ENCODE data around the gene MAP4K2.

The MAP4K2 gene

DNA sequence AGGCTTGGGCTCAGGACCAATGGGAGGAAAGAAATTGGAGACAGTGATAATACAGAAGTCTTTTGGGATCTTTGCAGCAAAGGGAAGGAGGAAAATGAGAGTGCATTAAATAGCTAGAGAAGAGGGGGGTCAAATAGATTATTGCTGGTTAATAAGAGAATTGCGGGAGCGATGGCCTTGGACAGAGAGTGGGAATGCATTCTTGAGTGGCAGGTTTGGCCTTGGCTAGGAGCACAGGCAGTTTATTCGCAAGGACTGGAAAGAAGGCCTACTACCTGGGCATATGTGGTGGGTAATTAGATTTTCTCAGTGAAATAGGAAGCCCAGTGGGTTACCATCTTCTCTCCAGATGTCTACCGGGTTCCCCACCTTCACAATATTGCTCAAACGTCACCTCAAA lies 10.8 kb upstream of the MAP4K2 start:
- no peak for DNase-seq (ENCODE audit: low read depth, low spot score)

DNA sequence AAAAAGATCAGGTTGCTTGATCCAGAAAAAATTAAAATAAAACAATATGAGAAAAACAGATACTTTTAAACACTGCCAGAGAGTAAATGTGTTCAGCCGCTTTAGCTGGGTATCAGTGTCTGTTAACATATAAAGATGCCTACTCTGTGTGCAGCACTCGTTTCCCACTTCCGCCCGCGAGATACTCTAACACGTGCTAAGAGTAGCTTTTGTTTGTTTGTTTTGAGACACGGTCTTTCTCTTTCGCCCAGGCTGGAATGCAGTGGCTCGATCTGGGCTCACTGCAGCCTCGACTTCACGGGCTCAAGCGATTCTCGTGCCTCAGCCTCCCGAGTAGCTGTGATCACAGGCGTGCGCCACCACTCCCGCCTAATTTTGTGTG lies 7.9 kb upstream of the MAP4K2 start:
- DNase-seq (ENCODE audit: low read depth, low spot score), result no peak

DNA sequence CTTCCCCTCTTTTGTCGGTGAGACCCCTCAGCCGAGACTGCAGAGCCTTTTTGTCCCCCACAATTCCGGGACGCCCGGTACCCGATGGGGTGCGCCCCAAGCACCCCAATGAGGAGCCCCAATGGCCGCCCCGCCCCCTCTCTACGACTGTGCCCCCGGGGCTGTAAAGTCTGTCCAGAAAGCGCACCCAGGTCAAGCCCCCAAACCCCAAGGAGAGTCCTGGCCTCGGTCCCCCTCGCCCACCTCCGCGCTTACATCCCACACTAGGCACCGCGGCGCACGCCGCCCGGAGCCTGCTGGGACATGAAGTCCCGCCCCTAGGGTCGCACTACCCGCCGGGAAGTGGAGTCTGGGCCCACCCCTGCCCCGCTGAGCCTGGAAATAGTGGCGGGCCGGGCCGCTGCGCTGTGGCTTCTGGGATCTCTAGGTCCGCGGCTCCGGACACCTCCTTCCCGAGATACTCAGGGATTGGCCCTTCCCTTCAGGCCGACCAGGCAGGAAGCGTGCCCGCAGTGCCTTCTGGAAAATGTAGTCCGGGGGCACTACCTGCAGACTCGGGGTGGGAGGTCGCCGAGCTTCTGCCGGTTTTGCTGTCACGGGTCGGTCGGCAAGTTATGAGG lies 7.4 kb upstream of the MAP4K2 start, which contains the start of gene MEN1:
TSS of gene MEN1 (minus strand) at position 281 of the 620 bp plus-strand sequence. CDS start 442 bp downstream, outside the sequence.
- peak; percentile 85 for DNase-seq (ENCODE audit: low read depth, low spot score)

DNA sequence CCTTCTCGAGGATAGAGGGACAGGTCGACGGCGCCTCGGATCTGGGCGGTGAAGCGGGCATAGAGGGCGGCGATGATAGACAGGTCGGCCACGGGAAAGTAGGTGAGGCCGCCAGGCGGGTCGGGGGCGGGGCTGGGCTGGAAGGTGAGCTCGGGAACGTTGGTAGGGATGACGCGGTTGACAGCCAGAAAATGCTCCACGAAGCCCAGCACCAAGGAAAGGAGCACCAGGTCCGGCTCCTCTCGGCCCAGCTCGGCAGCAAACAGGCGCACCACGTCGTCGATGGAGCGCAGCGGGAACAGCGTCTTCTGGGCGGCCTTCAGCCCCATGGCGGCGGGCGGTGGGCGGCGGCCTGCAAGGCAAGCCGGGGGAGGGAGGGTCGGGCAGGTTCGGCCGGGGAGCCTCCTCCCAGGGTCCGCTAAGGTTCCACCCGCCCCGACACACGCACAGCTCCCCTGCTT lies 6.8 kb upstream of the MAP4K2 start:
- no peak for DNase-seq (ENCODE audit: low read depth, low spot score)

DNA sequence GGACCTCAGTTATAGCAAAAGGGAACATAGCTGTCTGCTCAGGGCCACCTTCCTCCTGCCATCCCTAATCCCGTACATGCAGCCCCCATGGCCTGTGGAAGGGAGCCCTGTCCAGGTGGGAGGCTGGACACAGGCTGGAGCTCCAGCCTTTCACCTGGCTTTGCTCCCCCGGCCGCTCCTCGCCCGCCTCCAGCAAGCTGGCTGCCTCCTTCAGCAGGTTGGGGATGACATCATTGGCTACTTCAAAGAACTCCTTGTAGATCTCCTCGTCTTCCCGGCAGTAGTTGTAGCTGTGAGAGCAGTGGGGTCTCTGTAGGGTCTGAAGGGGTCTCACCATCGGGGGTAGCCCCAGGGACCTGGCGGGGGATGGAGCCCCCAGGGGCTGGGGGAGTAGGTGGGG lies 2.5 kb upstream of the MAP4K2 start:
- no peak for DNase-seq (ENCODE audit: low read depth, low spot score)

DNA sequence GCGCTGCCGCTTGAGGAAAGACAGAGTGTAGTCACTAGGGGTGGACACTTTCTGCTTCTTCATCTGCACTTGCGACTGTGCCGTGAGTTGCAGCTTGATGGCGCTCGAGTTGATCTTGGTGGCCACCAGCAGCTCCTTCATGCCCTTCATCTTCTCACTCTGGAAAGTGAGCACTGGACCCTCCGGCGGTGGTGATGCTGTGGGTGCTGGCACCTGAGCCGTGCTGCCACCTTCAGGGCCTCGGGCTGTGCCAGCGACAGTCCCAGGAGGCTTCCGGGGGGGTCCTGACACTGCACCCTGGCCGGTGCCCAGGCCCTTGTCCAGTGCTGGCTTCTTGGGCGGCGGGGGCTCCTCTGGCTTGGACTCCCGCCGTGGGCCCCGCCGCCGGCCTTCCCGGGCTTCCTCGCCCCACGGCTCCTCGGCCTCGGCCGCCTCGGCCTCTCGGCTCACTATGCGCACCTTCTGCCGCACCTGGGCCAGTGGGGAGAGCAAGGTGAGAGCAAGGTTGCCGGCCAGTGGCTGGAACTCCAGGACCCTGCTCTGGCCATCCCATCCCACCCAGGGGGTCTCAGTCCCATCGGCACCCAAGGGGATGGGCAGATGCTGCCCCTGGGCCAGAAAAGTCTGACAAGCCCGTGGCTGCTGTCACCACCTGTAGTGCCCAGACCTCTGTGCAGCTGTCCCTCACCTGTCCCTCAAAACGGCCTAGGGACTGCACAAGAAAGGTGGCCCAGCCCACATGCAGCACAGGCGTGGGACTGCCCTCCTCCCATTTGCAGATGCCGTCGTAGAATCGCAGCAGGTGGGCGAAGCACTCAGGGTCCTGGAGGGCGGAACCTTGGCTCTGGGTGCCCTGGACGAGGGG lies 1.6 kb upstream of the MAP4K2 start:
- no peak for DNase-seq (ENCODE audit: low read depth, low spot score)

DNA sequence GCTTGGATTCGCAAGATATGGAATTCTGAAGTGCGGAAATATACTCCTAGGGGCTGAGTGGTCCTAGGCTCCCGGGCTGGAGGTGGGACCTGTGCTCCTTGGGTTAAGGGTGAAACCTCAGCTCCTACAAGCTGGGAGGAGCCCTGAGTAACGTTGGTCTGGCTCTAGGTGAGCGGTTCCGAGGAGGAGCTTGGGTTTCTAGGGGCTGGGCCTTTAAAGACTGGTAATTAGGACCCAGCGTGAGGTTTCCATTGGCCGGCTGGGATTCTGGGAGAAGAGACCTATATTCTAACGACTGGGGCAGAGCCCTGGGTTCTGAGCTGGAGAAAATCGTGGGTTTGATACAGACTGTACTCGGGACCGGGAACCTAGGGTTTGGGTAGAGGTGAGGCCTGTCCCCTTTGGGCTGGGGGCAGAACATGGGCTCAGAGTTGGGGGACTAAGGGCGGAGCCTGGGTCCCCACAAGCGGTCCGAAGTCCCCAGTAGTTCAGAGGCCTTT lies 882 bp upstream of the MAP4K2 start:
- DNase-seq (ENCODE audit: low read depth, low spot score), result no peak

DNA sequence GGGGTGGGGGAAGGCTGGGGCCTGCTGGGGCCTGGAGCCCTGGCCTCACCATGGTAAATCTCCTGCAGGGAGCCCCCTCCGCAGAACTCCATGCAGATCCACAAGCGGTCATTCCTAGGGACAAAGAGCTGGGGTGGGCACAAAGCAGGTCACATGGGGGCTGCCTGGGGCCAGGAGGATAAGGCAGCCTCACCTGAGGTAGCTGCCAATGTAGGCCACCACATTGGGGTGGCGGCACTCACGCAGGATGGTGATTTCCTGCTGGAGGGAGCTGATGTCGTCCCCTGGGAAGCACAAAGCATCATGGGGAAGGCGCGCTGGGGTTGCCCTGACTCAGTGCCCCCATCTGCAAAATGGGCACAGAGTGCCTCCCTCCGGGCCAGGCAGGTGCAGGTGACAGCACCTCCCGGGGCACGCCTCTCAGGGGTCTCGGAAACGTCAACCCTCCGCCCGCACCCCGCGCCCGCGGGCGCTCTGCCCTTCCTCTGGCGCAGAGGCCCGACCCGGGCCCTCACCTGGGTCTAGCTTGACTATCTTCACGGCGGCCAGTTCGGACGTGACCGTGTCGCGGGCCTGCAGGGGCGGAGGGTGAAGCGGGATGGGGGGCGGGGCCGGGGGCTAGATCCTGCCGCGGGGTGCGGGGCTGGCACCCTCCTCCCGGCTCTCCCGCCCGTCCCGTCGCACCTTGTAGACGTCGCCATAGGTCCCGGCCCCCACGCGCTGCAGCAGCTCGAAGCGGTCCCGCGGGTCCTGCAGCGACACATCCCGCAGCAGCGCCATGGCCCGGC lies 450 bp downstream of the MAP4K2 start:
- no peak for DNase-seq (ENCODE audit: low read depth, low spot score)

DNA sequence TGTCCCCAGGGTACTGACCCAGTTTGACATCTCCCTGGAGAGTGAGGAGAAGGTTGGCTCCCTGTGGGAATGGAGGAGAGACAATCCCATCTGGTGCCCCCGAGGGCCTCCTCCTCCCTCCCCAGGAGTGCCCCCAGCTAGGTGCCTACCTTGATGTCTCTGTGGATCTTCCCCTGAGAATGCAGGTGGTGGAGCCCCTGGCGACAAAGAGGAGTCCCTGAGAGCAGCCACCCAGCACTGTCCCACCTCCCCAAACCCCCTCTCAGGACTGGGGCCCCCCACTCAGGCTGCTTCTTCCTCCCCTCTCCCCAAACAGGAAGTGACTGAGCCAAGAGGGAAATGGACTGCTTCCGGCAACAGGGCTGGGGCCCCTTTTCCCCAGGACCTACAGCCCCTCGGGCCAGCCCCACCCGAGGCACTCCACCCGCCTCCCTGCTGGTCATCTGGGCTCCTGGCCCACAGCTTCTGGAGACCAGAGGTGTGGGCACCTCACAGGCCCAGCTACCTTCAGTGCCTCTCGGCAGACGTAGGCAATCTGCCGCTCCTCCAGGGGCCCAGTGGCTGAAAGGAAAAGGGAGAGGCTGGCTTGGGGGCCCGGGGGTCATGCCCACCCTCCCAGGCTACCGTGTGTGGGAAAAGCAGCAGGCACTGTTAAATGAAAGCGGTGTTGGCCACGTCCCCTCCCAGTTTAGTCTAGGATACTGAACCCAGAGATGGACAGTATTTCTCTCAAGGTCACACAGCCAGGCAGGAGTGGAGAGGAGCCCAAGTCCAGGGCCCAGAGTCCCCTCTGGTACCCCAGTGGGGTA lies 1.2 kb downstream of the MAP4K2 start:
- no peak for DNase-seq (ENCODE audit: low read depth, low spot score)

DNA sequence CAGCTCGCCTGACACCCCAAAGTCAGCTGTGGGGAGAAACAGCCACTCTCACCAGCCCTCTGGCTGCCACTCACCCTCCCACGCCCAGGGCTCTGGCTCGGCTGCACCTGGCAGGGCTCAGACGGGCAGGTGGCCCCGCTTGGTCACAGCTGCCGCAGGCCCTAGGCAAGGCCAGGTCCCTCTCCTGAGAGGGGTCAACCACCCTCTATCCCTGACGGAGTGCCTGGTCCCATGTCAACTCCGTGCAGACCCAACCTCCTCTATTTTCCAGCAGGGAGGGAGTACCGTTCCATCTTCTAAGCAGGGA lies 1.9 kb downstream of the MAP4K2 start:
- DNase-seq (ENCODE audit: low read depth, low spot score), result no peak

DNA sequence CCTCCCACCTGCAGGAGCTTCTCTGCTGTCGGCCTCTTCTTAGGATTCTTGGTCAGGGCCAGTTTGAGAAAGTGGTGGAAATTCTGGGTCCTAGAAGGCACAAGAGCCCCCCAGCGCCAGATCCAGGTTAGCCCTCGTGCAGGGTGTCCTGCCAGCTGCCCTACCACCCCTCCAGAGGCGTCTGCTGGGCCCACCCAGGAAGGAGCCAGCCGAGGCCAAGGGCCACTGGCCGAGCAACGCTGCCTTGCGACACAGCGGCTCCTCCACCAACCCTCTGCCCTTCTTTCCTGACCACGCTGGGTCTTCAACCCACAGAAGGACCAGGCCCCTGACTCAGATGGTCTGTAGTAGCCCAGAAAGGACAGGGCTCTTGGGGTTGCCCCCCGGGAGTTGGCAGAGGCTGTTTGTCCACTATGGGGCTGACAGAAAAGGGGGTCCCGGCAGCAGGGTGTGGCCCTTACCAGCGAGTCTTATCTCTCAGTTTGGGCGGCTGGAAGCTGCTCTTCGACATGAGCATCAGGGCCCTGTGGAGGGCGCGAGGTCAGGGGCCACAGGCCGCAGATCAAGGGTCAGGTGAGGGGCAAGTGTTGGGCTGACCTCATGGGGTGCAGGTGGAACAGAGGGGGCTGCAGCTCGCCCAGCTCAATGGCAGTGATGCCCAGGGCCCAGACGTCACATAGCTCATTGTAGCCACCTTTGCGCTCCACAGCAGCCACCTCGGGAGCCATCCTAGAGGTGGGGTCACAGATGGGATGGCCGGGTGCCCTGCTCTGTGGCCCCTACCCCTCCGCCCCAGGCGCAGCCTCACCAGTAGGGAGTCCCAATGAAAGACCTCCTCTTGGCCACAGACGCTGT lies 2.5 kb downstream of the MAP4K2 start:
- no peak for DNase-seq (ENCODE audit: low read depth, low spot score)

DNA sequence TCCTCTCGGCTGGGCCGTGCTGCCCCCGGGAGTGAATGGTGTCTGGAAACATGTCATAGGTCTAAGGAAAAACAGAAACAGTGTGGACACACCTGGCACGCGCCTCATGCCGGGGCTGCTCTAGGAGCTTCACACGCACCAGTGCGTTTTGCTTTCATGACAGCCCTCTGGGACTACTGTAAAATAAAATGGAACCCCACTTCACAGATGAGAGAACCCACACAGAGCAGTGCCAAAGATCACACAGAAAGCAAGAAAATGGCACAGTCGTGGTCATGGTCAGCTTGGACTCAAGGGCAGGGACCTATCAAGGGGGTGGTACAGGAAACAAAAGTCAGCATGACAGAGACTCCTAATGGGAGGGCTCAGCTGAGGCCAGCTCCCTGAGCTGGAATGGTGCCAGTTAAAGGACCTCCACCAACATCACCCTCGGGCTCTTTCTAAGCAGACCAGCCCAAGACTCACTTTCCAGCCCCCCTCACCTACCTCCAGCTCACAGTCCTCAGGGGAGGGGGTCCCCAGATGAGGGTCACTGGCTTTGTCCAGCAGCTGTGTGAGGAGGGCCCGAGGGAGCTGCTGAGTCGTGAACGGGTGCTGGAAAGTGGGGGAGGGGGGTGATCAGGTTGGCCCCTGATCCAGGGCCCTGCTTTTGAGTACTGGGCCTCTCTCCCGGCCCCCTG lies 3.3 kb downstream of the MAP4K2 start:
- DNase-seq (ENCODE audit: low read depth, low spot score), result no peak

DNA sequence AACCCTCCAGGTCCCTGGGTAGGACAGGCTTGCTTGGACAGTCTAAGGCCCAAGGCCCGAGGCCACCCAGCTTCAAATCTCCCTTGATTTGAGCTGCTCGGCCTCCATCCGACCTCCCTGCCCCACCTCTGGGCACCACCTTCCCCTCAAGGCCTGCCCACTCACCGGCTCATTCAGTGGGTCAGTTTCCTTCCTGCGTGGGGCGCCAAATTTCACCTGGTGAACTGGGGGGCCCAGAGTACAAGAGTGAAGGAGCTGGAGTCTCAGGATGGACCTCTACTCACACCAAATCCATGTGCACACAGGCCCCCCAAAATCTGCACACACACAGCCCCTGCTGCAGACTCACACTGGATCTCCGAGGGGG lies 3.8 kb downstream of the MAP4K2 start:
- no peak for DNase-seq (ENCODE audit: low read depth, low spot score)

DNA sequence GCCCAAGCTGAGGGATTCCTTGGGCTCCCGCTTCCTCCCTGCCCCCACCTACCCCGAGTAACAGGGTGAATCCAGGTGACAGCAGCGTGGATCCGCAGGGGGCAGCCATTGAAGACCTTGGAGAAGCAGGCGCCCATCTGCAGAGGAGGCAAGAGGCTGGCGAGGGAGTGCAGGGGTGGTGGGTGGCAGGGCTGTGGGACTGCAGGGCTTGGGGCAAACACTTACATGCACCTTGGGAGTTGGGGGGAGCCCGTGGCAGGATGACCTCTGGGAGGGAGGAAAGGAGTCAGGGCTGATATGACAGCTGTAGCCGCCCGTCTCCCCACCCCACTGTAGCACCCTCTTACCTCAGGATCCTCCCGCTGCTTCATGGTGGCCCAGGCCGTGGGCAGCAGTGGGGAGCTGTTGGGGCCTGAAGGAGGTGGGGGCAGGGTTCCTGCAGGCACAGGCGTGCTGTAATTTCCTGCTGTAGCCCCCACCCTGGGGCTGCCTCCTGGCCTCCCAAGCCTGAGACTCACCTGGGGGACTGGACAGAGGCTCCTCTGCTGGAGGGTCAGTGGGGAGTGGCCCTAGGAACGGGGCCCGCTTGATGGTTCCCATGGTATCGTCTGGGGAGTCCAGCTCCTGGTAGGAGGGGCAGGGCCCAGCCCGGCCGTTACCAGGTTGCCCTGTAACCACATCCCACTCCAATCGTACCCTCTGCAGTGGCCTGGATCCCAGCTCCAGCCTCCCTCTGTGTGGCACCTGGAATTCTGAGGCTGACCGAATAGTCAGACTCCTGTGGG lies 6.1 kb downstream of the MAP4K2 start:
- DNase-seq (ENCODE audit: low read depth, low spot score), result no peak

DNA sequence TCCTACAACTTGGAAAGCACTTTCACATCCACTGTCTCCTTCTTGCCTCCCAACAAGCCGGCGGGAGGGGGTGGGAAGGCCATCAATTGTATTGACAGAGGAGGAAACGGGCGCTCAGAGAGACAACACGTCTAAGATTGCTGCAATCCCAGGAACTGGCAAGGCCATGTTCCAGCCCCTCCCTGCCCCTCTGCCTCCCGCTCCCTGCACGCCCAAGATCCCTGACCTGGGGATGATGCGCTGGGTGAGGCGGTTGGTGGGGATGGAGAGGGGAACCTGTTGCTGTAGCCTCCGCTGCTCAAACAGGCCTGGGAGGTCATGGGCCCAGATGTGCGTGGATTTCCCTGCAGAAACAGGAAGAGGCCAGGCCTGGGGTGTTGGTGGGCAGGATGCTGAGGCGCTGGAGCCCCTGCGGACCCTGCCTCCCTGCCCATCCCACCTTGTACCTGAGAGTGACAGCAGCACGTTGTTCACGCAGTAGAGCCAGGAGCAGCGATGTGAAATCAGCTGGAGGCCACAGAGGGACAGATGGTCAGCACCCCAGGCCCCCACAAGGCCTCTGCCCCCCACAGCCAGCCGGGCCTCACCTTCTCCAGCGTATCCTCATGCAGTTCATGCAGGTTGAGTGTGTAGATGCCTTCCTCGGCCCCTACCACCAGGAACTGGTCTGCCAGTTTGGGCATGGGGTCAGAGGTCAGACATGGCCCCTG lies 6.8 kb downstream of the MAP4K2 start:
- DNase-seq (ENCODE audit: low read depth, low spot score), result no peak

DNA sequence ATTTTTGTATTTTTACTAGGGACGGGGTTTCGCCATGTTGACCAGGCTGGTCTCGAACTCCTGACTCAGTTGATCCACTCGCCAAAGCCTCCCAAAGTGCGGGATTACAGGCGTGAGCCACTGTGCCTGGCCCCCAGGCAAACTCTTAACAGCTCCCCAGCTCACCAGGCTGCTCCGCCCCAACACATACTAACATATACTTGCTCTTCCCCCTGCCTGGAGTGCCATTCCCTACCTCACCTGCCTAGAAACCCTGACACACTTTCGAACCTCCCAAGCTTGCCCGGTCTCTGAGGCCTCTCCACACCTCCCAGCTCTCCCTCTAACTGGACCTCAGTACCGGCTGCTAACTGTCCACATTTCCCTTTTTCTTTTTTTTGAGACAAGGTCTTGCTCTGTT lies 8.5 kb downstream of the MAP4K2 start:
- DNase-seq (ENCODE audit: low read depth, low spot score), result no peak

DNA sequence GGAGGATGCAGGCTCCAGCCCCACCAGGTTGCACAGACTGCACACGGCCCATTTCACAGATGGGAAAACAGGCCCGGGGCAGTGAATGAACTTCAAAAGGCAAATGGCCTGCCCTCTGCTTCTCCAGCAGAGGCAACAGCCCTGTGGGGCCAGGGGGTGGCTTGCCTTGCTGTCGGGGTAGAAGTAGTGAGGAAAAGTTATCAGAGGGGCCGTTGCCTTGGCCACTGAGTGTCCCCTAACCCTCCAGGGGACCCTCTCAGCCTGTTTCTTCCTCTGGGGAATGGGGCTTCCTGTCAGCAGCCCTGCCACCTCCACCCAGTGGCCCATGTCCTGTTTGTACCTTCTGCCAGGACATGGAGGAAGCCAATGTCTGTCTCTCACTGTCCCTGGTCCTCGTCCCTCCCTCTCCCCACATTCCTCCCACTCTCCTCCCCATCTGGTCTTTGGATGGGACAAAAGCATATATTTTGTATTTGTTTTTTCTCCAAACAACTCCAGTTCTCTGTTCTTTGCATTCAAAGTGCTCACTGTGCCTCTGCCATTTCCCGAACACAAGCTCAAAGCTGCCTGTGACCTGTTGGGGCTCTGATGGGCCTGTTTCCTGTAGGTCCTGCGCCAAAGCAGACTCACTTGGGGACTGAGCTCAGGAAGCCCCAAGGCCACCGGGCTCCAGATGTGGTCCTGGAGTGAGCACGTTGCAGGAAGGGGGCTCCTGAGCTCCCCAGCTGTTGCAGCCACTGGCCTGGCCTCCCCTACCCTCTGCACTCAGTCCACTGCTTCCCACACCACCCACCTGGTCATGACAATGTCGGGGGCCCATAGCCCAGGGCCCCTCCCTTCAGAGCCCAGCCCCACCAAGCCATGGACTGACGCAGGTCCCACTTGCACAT lies 9.5 kb downstream of the MAP4K2 start:
- DNase-seq (ENCODE audit: low read depth, low spot score), result no peak

DNA sequence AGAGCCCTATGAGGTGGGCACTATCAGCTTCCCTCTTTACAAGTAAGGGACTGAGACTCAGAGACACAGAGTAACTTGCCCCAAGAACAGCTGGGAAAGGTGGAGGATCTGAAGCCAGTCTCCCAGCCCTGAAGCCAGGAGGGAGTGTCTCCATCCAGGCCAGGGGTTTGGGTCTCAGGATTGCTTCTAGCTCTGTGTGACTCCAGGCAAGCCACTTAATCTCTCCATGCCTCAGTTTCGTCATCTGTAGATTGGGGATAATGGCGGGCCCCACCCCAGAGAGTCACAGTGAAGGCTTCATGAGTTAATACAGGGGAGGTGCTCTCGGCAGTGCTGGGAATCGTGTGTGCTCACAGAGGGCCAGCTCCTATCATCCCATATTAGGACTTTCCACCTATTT lies 10.5 kb downstream of the MAP4K2 start:
- no peak for DNase-seq (ENCODE audit: low read depth, low spot score)

Measured in smooth muscle cell of the brain vasculature (primary cell).